CD4-positive, alpha-beta T cell (primary cell): ENCODE data around the gene CHD9NB. TPM values are rescaled to one million over a fixed set of nuclear protein-coding genes. Genes with fewer than 3 reads are reported as not detected.

Source experiments
- ATAC-seq: fragments of 200-7000 bp; cut with Tn5 transposase; one replicate; pipeline ENCODE4 v1.10.0; 2022; ENCODE audit warnings: mild to moderate bottlenecking; ENCODE audit not compliant: poor library complexity
- CTCF ChIA-PET: fragments of 350-600 bp; sonication (Branson Sonifier 250); formaldehyde crosslinking; loops from one replicate; lab custom pipeline; 2021; ENCODE audit warnings: antibody characterized with exemption, inconsistent platforms; lab: Charles Lee
- POLR2A ChIA-PET: fragments of 350-600 bp; sonication (Branson Sonifier 250); formaldehyde crosslinking; loops from one replicate; lab custom pipeline; 2021; ENCODE audit warnings: antibody characterized with exemption, inconsistent platforms; lab: Charles Lee
- DNase-seq, 14 experiments: peaks; one replicate each; pipeline ENCODE4 v3.0.0-alpha.2; 2013 to 2020; ENCODE audit warnings: mixed read lengths in 2 of 14
- H3K27ac ChIP-seq, 2 donors: one replicate each; pipeline versions ENCODE4 v1.5.1 to v1.7.0; 2013; ENCODE audit warnings: low read length in 2 of 2, low read depth in 1 of 2, mild to moderate bottlenecking in 1 of 2
- H3K27me3 ChIP-seq, 2 experiments: 1 replicate in 1 of 2; 2 replicates in 1 of 2; pipeline versions ENCODE4 v1.6.1 to v1.7.0; 2013; ENCODE audit warnings: low read length in 2 of 2, control low read depth in 1 of 2, mild to moderate bottlenecking in 1 of 2, moderate library complexity in 1 of 2; ENCODE audit not compliant: insufficient read depth in 2 of 2, control insufficient read depth in 1 of 2
- H3K36me3 ChIP-seq: one replicate; pipeline ENCODE4 v1.6.1; 2013; ENCODE audit warnings: low read length, control low read depth; ENCODE audit not compliant: insufficient read depth
- H3K4me1 ChIP-seq: one replicate; pipeline ENCODE4 v1.6.1; 2013; ENCODE audit warnings: low read length, control low read depth; ENCODE audit not compliant: insufficient read depth
- H3K4me3 ChIP-seq: one replicate; pipeline ENCODE4 v1.5.1; 2013; ENCODE audit warnings: mild to moderate bottlenecking, low read length, moderate library complexity
- H3K9me3 ChIP-seq, 2 experiments: 1 replicate in 1 of 2; 2 replicates in 1 of 2; pipeline versions ENCODE4 v1.6.1 to v1.7.0; 2013; ENCODE audit warnings: low read length in 2 of 2, mild to moderate bottlenecking in 2 of 2, control low read depth in 1 of 2, moderate library complexity in 1 of 2; ENCODE audit not compliant: control insufficient read depth in 1 of 2, insufficient read depth in 1 of 2
- H3K27ac Mint-ChIP-seq: one replicate; pipeline ENCODE4 v1.8.0; 2020; ENCODE audit warnings: mixed read lengths
- H3K27me3 Mint-ChIP-seq: one replicate; pipeline ENCODE4 v1.8.0; 2021; ENCODE audit warnings: mixed read lengths
- H3K36me3 Mint-ChIP-seq: one replicate; pipeline ENCODE4 v1.8.0; 2021; ENCODE audit warnings: low read depth, mixed read lengths
- H3K4me1 Mint-ChIP-seq: one replicate; pipeline ENCODE4 v1.8.0; 2021; ENCODE audit warnings: low read depth, mixed read lengths
- H3K4me3 Mint-ChIP-seq: one replicate; pipeline ENCODE4 v1.8.0; 2020; ENCODE audit warnings: mild to moderate bottlenecking, mixed read lengths
- H3K9me3 Mint-ChIP-seq: one replicate; pipeline ENCODE4 v1.8.0; 2020; ENCODE audit warnings: mixed read lengths
- CTCF ChIP-seq: fragments of 200-600 bp; IDR thresholded peaks from one replicate; pipeline ENCODE4 v1.8.0; 2022; ENCODE audit warnings: antibody characterized with exemption, mild to moderate bottlenecking
- intact Hi-C, 2 experiments: fragments of 100-400 bp; cut with DNase I in 1 of 2; cut with micrococcal nuclease in 1 of 2; formaldehyde crosslinking; loops; one replicate each; pipeline versions ENCODE4 v1.15.1 to v1.9.0; 2023 to 2025; cut with DNase I, micrococcal nuclease
- total RNA-seq, 174 experiments: library from RNA in 2 of 174; stranded (reverse) in 2 of 174; gene quantifications; one replicate each; pipeline ENCODE4 v1.2.3 and lab custom pipeline; 2021 to 2026

CHD9NB gene
- total RNA-seq, 2 experiments from 2014 or later: not detected

- H3K9me3 Mint-ChIP-seq: no peaks in the 10 kb centered on the region
- ATAC-seq: no peak
- no peaks in the 10 kb centered on the region for H3K27me3 ChIP-seq
- no peak overlapping the region for H3K4me3 Mint-ChIP-seq
- H3K27ac ChIP-seq: no peak overlapping the region
- peaks cover 0 to 6% of the 10 kb centered on the region in 2 experiments for H3K9me3 ChIP-seq
- H3K36me3 ChIP-seq: no peaks in the 10 kb centered on the region
- peaks cover 4% of the 10 kb centered on the region for H3K36me3 Mint-ChIP-seq
- peaks cover 16% of the 10 kb centered on the region for H3K4me1 ChIP-seq
- ChIA-PET CTCF (no interaction called here), POLR2A (no interaction called here)
- no peaks in the 10 kb centered on the region for H3K27me3 Mint-ChIP-seq
- peaks cover 26% of the 10 kb centered on the region for H3K4me1 Mint-ChIP-seq
- no peak for DNase-seq
- intact Hi-C loops: no loop called here
- no peak overlapping the region for H3K4me3 ChIP-seq
- no peak for TF ChIP-seq CTCF
- no peak overlapping the region for H3K27ac Mint-ChIP-seq
Measured at GRCh38 chr16:53071748-53072301, 19.1 kb upstream of the CHD9NB start.

- H3K27ac Mint-ChIP-seq: no peak overlapping the region
- ATAC-seq: no peak
- no peak overlapping the region for H3K27ac ChIP-seq
- H3K27me3 Mint-ChIP-seq: no peaks in the 10 kb centered on the region
- intact Hi-C loops: no loop called here
- no peak overlapping the region for H3K4me3 ChIP-seq
- H3K36me3 Mint-ChIP-seq: no peaks in the 10 kb centered on the region
- DNase-seq: no peak
- peaks cover 0 to 6% of the 10 kb centered on the region in 2 experiments for H3K9me3 ChIP-seq
- H3K27me3 ChIP-seq: no peaks in the 10 kb centered on the region
- no peak overlapping the region for H3K4me3 Mint-ChIP-seq
- CTCF ChIA-PET: no interaction called here
- H3K36me3 ChIP-seq: no peaks in the 10 kb centered on the region
- H3K4me1 ChIP-seq: peaks cover 25% of the 10 kb centered on the region
- TF ChIP-seq CTCF: no peak
- POLR2A ChIA-PET: interaction anchor here (1.2 kb wide), 1 partner anchor 15 kb away, joined by 3 read pairs; the partner anchor contains the start of gene CHD9
- no peaks in the 10 kb centered on the region for H3K9me3 Mint-ChIP-seq
- H3K4me1 Mint-ChIP-seq: peaks cover 26% of the 10 kb centered on the region
Measured at GRCh38 chr16:53069772-53070171, 17.1 kb upstream of the CHD9NB start.

- no peak overlapping the region for H3K27ac ChIP-seq
- no peaks in the 10 kb centered on the region for H3K9me3 ChIP-seq
- H3K4me3 Mint-ChIP-seq: peak overlapping the region; percentile 6
- intact Hi-C loops: no loop called here
- peak overlapping the region; percentile 1 for H3K27ac Mint-ChIP-seq
- no peak overlapping the region for H3K4me3 ChIP-seq
- H3K27me3 ChIP-seq: no peaks in the 10 kb centered on the region
- no peaks in the 10 kb centered on the region for H3K27me3 Mint-ChIP-seq
- DNase-seq: peak in 2 of 14 experiments; percentile 10 to 66
- peaks cover 26% of the 10 kb centered on the region for H3K4me1 ChIP-seq
- ChIA-PET CTCF (no interaction called here), POLR2A (no interaction called here)
- H3K36me3 ChIP-seq: no peaks in the 10 kb centered on the region
- H3K9me3 Mint-ChIP-seq: no peaks in the 10 kb centered on the region
- no peaks in the 10 kb centered on the region for H3K36me3 Mint-ChIP-seq
- no peak for TF ChIP-seq CTCF
- peak; percentile 44 for ATAC-seq
- peaks cover 26% of the 10 kb centered on the region for H3K4me1 Mint-ChIP-seq
Measured at GRCh38 chr16:53068423-53068833, 15.7 kb upstream of the CHD9NB start.
